ENCODE data around the gene FTO. TPM values are rescaled to one million over a fixed set of nuclear protein-coding genes. Genes with fewer than 3 reads are reported as not detected.

The FTO gene
- total RNA-seq, 1 donor from 2014 or later: 107 TPM

GRCh38 chr16:53744449-53744848, 40.5 kb downstream of the FTO start:
- DNase-seq (ENCODE audit: low spot score) (no peak), ATAC-seq (no peak)
- intact Hi-C loops (cut with DNase I): no loop called here

- intact Hi-C loops (cut with DNase I): no loop called here
- no peak for ATAC-seq
- no peak for DNase-seq (ENCODE audit: low spot score)
These were observed 41.1 kb downstream of the FTO start for GRCh38 chr16:53745086-53745485.

- intact Hi-C loops (cut with DNase I): no loop called here
- ATAC-seq (no peak), DNase-seq (ENCODE audit: low spot score) (no peak)
These were observed 41.9 kb downstream of the FTO start for GRCh38 chr16:53745753-53746266.

- intact Hi-C loops (cut with DNase I): no loop called here
- no peak for ATAC-seq
- DNase-seq (ENCODE audit: low spot score): no peak
These were observed 48.6 kb downstream of the FTO start for GRCh38 chr16:53752560-53752959.

GRCh38 chr16:53753431-53753830, 49.5 kb downstream of the FTO start:
- intact Hi-C loops (cut with DNase I): no loop called here
- ATAC-seq: no peak
- no peak for DNase-seq (ENCODE audit: low spot score)

- peak; percentile 61 for DNase-seq (ENCODE audit: low spot score)
- intact Hi-C loops (cut with DNase I): no loop called here
- ATAC-seq: peak; percentile 59
These were observed 51.3 kb downstream of the FTO start for GRCh38 chr16:53755026-53755910.

- peak; percentile 74 for ATAC-seq
- no peak for DNase-seq (ENCODE audit: low spot score)
- intact Hi-C loops (cut with DNase I): no loop called here
These were observed 52.5 kb downstream of the FTO start for GRCh38 chr16:53756275-53756996.

- no peak for DNase-seq (ENCODE audit: low spot score)
- ATAC-seq: no peak
- intact Hi-C loops (cut with DNase I): no loop called here
These were observed 54.1 kb downstream of the FTO start for GRCh38 chr16:53757971-53758609.

GRCh38 chr16:53761962-53762703, 58.2 kb downstream of the FTO start:
- intact Hi-C loops (cut with DNase I): no loop called here
- no peak for DNase-seq (ENCODE audit: low spot score)
- ATAC-seq: no peak

- ATAC-seq (no peak), DNase-seq (ENCODE audit: low spot score) (no peak)
- intact Hi-C loops (cut with DNase I): no loop called here
These were observed 62.5 kb downstream of the FTO start for GRCh38 chr16:53766304-53767016.

GRCh38 chr16:53768167-53768566, 64.2 kb downstream of the FTO start:
- intact Hi-C loops (cut with DNase I): no loop called here
- ATAC-seq (no peak), DNase-seq (ENCODE audit: low spot score) (no peak)

GRCh38 chr16:53768593-53768992, 64.6 kb downstream of the FTO start:
- DNase-seq (ENCODE audit: low spot score) (no peak), ATAC-seq (peak; percentile 63)
- intact Hi-C loops (cut with DNase I): no loop called here

GRCh38 chr16:53769185-53769584, 65.2 kb downstream of the FTO start:
- ATAC-seq (no peak), DNase-seq (ENCODE audit: low spot score) (no peak)
- intact Hi-C loops (cut with DNase I): no loop called here

GRCh38 chr16:53769787-53770186, 65.8 kb downstream of the FTO start:
- intact Hi-C loops (cut with DNase I): no loop called here
- ATAC-seq (no peak), DNase-seq (ENCODE audit: low spot score) (no peak)

- intact Hi-C loops (cut with DNase I): no loop called here
- DNase-seq (ENCODE audit: low spot score): no peak
- no peak for ATAC-seq
These were observed 66.7 kb downstream of the FTO start for GRCh38 chr16:53770641-53771040.

- ATAC-seq: no peak
- intact Hi-C loops (cut with DNase I): no loop called here
- no peak for DNase-seq (ENCODE audit: low spot score)
These were observed 67.9 kb downstream of the FTO start for GRCh38 chr16:53771655-53772497.

GRCh38 chr16:53773150-53773846, 69.3 kb downstream of the FTO start:
- no peak for DNase-seq (ENCODE audit: low spot score)
- peak; percentile 78 for ATAC-seq
- intact Hi-C loops (cut with DNase I): no loop called here

All from sciatic nerve (tissue), 2 donors.